ENCODE data around the gene RASAL2. TPM values are rescaled to one million over a fixed set of nuclear protein-coding genes. Genes with fewer than 3 reads are reported as not detected.

Gene RASAL2
- total and polyA plus RNA-seq, 11 donors, result 6.2 to 112 (median 39.9) TPM

- ATAC-seq (no peak), DNase-seq (no peak)
- intact Hi-C loops (cut with DNase I), result no loop called here
- peaks cover 0 to 4% (median 0%) of the 10 kb centered on the region in 12 donors for H3K4me1 ChIP-seq
- WGBS, 4 donors, result 90 to 91% (median 90%) methylated on average over 16 of the region's 16 CpGs
- TF ChIP-seq POLR2A (IDR thresholded peaks at IDR 0.05), result no peak
- TF ChIP-seq CTCF (IDR thresholded peaks at IDR 0.05), result no peak
- no peaks in the 10 kb centered on the region for H3K27me3 ChIP-seq
- H3K9me3 ChIP-seq, result no peaks in the 10 kb centered on the region
- no peaks in the 10 kb centered on the region for H3K36me3 ChIP-seq
- H3K4me3 ChIP-seq, result no peak overlapping the region
- no peak overlapping the region for H3K27ac ChIP-seq
Measured at GRCh38 chr1:178498896-178499675, 405.2 kb downstream of the RASAL2 start.

DNA sequence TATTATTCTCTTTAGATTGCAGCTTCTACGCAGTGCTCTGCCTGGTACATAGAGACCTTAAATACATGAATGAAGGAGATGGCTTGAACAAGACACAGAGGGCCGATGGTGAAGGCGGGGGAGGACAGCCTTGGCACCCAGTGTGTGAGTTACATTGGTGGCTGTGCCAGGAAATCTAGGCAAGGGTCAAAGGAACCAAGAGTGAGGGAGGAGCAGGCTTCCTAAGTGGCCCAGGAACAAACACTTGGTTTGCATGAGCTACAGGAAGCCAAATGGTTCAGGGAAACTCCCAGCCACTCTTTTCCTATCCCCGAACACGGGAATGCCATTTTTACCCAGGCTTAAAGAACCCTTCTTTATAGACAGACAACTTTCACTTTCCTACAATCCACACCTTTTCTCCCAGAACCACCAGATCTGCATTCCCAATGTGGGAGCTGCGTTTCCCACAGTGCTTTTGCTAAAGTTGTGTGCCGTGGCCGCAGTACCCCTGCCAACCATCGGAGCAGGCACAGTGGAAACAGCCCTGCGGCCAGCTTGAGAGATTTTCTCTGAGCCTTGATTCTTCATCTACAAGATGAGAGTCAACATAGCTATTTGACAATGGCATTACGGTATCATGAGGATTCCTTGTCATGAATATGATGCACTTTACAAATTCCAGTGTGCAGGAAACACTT lies 406.3 kb downstream of the RASAL2 start:
- H3K36me3 ChIP-seq, result no peaks in the 10 kb centered on the region
- H3K4me3 ChIP-seq, result no peak overlapping the region
- ATAC-seq (no peak), DNase-seq (peak in 1 of 5 donors; percentile 1)
- intact Hi-C loops (cut with DNase I), result loop anchor here (2.0 to 10.0 kb wide), 4 partner anchors 188 to 465 kb away; no protein-coding TSS in a partner anchor
- WGBS, 4 donors, result 82 to 87% (median 85%) methylated on average over 11 of the region's 11 CpGs
- peak in 2 of 12 donors; percentile 9 to 15 for TF ChIP-seq CTCF (IDR thresholded peaks at IDR 0.05)
- no peak for TF ChIP-seq POLR2A (IDR thresholded peaks at IDR 0.05)
- H3K9me3 ChIP-seq, result no peaks in the 10 kb centered on the region
- H3K27me3 ChIP-seq, result no peaks in the 10 kb centered on the region
- H3K27ac ChIP-seq, result no peak overlapping the region
- H3K4me1 ChIP-seq, result peaks cover 0 to 4% (median 0%) of the 10 kb centered on the region in 12 donors

DNA sequence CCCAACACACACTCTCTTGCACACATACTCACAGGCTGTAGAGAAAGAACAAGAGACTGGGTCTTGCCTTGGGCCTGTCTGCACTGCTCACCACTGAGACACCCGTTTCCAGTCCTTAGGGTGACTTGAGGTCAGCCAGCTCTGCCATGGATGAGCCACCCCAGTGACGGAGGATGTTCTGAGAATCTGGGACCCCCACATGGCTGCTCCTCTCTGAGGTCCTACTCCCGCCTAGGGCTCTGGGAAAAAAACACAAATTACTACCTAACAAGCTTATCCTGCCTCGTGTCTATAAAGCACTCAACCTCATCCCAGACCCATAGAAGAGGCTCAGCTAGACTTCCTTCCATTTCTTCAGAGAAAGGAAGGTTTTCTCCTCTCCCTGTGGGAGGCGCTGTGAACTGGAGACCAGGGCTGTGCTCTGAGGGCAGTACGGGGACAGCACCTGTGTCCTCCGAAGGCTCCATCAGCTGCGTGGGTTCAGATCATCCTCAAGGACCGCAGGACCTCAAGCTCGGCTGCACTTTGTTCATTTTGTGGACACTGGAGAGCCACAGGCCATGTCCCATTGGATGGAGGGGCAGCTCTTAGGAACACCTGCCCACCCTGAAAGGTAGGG lies 407.1 kb downstream of the RASAL2 start:
- WGBS, 4 donors, result 92 to 96% (median 94%) methylated on average over 10 of the region's 10 CpGs
- ATAC-seq, result no peak

More for the DNA sequence above, 407.1 kb downstream of the RASAL2 start:
- Histone ChIP-seq H3K4me1 (peaks cover 0 to 4% (median 0%) of the 10 kb centered on the region in 12 donors), H3K27me3 (no peaks in the 10 kb centered on the region), H3K4me3 (no peak overlapping the region), H3K36me3 (no peaks in the 10 kb centered on the region), H3K9me3 (no peaks in the 10 kb centered on the region), H3K27ac (no peak overlapping the region)
- intact Hi-C loops (cut with DNase I), result loop anchor here (2.0 to 10.0 kb wide), 4 partner anchors 189 to 466 kb away; no protein-coding TSS in a partner anchor
- DNase-seq, result no peak
- TF ChIP-seq POLR2A (IDR thresholded peaks at IDR 0.05) (no peak), CTCF (IDR thresholded peaks at IDR 0.05) (no peak)
